ENCODE results near the gene UCK2. TPM values are rescaled to one million over a fixed set of nuclear protein-coding genes. Genes with fewer than 3 reads are reported as not detected.

The UCK2 gene
- polyA plus RNA-seq, 2 of the 4 experiments (the other 2 are of a cell fraction) = 72.4 to 98.9 TPM

DNA sequence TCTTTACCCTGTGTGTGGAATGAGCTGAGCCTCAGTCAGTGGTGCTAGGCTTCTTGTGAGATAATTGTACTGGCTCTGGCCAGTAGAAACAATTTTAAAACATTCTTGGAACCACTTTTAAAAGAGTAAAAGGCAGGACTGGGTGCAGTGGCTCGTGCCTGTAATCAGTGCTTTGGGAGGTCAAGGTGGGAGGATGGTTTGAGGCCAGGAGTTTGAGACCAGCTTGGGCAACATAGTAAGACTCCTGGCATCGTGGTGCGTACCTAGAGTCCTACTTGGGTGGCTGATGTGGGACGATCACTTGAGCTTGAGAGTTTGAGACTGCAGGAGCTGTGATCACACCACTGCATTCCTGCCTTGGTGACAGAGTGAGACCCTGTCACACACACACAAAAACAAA is 89.8 kb downstream of the UCK2 start:
- no peak overlapping the region for H3K4me2 ChIP-seq
- POLR2A ChIA-PET = no interaction called here
- 0 out of 3 replicates have a peak, but pooled peaks cover 4% of the 10 kb centered on the region for H3K4me1 ChIP-seq
- H3K27ac ChIP-seq = no peak overlapping the region
- no peak for ATAC-seq
- no peak overlapping the region for H3K4me3 ChIP-seq
- TF ChIP-seq CBX2 (IDR thresholded peaks at IDR 0.05; ENCODE audit: borderline replicate concordance, low read depth) (no peak), RNF2 (IDR thresholded peaks at IDR 0.05; ENCODE audit: borderline replicate concordance, low read depth) (no peak), KDM1A (IDR thresholded peaks at IDR 0.05; ENCODE audit: low read depth) (no peak), CHD4 (IDR thresholded peaks at IDR 0.05; ENCODE audit: borderline replicate concordance) (no peak)
- TF ChIP-seq, protein P1, sequence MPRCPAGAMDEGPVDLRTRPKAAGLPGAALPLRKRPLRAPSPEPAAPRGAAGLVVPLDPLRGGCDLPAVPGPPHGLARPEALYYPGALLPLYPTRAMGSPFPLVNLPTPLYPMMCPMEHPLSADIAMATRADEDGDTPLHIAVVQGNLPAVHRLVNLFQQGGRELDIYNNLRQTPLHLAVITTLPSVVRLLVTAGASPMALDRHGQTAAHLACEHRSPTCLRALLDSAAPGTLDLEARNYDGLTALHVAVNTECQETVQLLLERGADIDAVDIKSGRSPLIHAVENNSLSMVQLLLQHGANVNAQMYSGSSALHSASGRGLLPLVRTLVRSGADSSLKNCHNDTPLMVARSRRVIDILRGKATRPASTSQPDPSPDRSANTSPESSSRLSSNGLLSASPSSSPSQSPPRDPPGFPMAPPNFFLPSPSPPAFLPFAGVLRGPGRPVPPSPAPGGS (IDR thresholded peaks at IDR 0.05) = no peak
- TF ChIP-seq, protein P2, sequence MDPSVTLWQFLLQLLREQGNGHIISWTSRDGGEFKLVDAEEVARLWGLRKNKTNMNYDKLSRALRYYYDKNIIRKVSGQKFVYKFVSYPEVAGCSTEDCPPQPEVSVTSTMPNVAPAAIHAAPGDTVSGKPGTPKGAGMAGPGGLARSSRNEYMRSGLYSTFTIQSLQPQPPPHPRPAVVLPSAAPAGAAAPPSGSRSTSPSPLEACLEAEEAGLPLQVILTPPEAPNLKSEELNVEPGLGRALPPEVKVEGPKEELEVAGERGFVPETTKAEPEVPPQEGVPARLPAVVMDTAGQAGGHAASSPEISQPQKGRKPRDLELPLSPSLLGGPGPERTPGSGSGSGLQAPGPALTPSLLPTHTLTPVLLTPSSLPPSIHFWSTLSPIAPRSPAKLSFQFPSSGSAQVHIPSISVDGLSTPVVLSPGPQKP (IDR thresholded peaks at IDR 0.05; ENCODE audit: low read depth, low read length) = no peak
- H3K9me3 ChIP-seq = no peaks in the 10 kb centered on the region
- CTCF ChIA-PET = interaction anchor here (0.9 to 1.8 kb wide), 4 partner anchors 88 to 316 kb away, joined by 3 to 7 read pairs (median 4); no protein-coding TSS in a partner anchor
- no peak for FAIRE-seq
- WGBS (ENCODE audit: missing lambda C conversion rate) = 80% methylated on average over 4 of the region's 4 CpGs
- no peak for DNase-seq (ENCODE audit: low read depth in 1 of 2, low spot score in 1 of 2)

DNA sequence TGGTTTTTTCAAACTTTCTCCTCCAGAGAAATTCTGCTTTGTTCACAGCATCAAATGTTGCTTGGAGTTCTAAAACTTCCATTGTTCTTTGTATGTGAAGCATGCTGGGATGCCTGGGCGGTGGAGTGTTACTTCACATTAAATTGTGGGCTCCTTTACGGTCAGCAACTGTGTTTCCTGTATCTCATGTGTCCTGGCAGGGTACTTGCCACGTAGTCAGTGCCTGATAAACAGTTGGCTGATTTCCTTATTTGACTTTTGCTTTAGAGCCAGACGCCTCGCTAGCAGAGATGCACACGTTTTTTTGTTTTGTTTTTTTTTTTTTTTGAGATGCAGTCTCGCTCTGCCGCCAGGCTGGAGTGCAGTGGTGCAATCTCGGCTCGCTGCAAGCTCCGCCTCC is 96.7 kb downstream of the UCK2 start:
- DNase-seq (ENCODE audit: low read depth in 1 of 2, low spot score in 1 of 2) = no peak
- WGBS (ENCODE audit: missing lambda C conversion rate) = 71% methylated on average over 11 of the region's 11 CpGs
- no peak overlapping the region for H3K4me2 ChIP-seq
- ATAC-seq = no peak
- FAIRE-seq = no peak
- ChIA-PET CTCF (interaction anchor here (0.7 to 3.0 kb wide), 23 partner anchors 8 to 1137 kb away, joined by 3 to 18 read pairs (median 4); no protein-coding TSS in a partner anchor), POLR2A (interaction anchor here (1.0 kb wide), 1 partner anchor 226 kb away, joined by 3 read pairs; the partner anchor contains the start of gene ALDH9A1)
- no peak for TF ChIP-seq PHF8 (IDR thresholded peaks at IDR 0.05; ENCODE audit: borderline replicate concordance, low read depth)
- no peak for TF ChIP-seq FOSL2 (IDR thresholded peaks at IDR 0.05)
- TF ChIP-seq FOSL2 (CRISPR knock-in tag; IDR thresholded peaks at IDR 0.05) = no peak
- no peak for TF ChIP-seq TP53 (CRISPR knock-in tag; IDR thresholded peaks at IDR 0.05)
- no peak for TF ChIP-seq RCOR1 (IDR thresholded peaks at IDR 0.05; ENCODE audit: low read depth, low read length)
- no peak for TF ChIP-seq CHD4 (IDR thresholded peaks at IDR 0.05; ENCODE audit: borderline replicate concordance)
- TF ChIP-seq RFX5 (IDR thresholded peaks at IDR 0.05) = no peak
- no peak for TF ChIP-seq JUNB (IDR thresholded peaks at IDR 0.05)
- no peak for TF ChIP-seq HOXB5 (CRISPR knock-in tag; IDR thresholded peaks at IDR 0.05)
- no peak for TF ChIP-seq ZC3H11A (IDR thresholded peaks at IDR 0.05)
- TF ChIP-seq POLR2AphosphoS2 (conservative IDR thresholded peaks at IDR 0.05; ENCODE audit: low read length) = no peak
- no peak for TF ChIP-seq ZFP36 (IDR thresholded peaks at IDR 0.05; ENCODE audit: borderline replicate concordance, partially characterized antibody)
- TF ChIP-seq POLR2A (IDR thresholded peaks at IDR 0.05; ENCODE audit: low read length) = no peak
- TF ChIP-seq, protein P3, sequence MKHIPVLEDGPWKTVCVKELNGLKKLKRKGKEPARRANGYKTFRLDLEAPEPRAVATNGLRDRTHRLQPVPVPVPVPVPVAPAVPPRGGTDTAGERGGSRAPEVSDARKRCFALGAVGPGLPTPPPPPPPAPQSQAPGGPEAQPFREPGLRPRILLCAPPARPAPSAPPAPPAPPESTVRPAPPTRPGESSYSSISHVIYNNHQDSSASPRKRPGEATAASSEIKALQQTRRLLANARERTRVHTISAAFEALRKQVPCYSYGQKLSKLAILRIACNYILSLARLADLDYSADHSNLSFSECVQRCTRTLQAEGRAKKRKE (CRISPR knock-in tag; IDR thresholded peaks at IDR 0.05; ENCODE audit: low read depth) = no peak
- no peak for TF ChIP-seq HEYL (CRISPR knock-in tag; IDR thresholded peaks at IDR 0.05)
- TF ChIP-seq, protein P4, sequence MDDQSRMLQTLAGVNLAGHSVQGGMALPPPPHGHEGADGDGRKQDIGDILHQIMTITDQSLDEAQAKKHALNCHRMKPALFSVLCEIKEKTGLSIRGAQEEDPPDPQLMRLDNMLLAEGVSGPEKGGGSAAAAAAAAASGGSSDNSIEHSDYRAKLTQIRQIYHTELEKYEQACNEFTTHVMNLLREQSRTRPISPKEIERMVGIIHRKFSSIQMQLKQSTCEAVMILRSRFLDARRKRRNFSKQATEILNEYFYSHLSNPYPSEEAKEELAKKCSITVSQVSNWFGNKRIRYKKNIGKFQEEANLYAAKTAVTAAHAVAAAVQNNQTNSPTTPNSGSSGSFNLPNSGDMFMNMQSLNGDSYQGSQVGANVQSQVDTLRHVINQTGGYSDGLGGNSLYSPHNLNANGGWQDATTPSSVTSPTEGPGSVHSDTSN (IDR thresholded peaks at IDR 0.05) = no peak
- TF ChIP-seq JUN (IDR thresholded peaks at IDR 0.05) = no peak
- TF ChIP-seq, protein P5, sequence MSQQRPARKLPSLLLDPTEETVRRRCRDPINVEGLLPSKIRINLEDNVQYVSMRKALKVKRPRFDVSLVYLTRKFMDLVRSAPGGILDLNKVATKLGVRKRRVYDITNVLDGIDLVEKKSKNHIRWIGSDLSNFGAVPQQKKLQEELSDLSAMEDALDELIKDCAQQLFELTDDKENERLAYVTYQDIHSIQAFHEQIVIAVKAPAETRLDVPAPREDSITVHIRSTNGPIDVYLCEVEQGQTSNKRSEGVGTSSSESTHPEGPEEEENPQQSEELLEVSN (IDR thresholded peaks at IDR 0.05; ENCODE audit: borderline replicate concordance, low read depth) = no peak
- no peak for TF ChIP-seq MAFK (IDR thresholded peaks at IDR 0.05; ENCODE audit: partially characterized antibody)
- TF ChIP-seq CBX8 (IDR thresholded peaks at IDR 0.05) = no peak
- no peak for TF ChIP-seq RARB (CRISPR knock-in tag; IDR thresholded peaks at IDR 0.05)
- H3K4me1 ChIP-seq = no peaks in the 10 kb centered on the region
- H3K27ac ChIP-seq = no peak overlapping the region
- H3K9me3 ChIP-seq = no peaks in the 10 kb centered on the region
- H3K4me3 ChIP-seq = no peak overlapping the region

Measured in A549 (cell line).